ENCODE results near the gene DGKG.

The DGKG gene

DNA sequence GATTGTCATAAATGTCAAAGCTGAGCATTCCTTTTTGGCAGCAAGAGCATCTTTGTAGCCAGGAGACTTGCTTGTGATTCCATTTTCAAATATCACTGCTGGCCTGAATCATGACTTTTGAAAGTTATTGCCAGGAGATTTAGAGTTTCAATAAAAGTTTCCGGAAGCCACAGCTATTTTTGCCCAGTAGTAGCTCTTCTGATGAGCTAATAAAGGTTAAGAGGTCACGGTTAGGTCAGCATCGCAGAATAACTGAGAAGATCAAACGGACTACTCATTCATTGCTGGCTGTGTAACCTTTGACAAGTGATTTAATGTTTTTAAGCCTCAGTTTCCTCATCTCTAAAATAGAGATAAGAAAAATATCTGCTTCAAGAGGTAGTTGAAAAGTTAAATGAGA is 148.1 kb downstream of the DGKG start:
- H3K27ac ChIP-seq (ENCODE audit: low read depth, low read length): no peak overlapping the region
- no peaks in the 10 kb centered on the region for H3K27me3 ChIP-seq (ENCODE audit: control insufficient read depth in 1 of 2, insufficient read depth in 2 of 2, low read length in 2 of 2)
- peaks cover 13 to 18% of the 10 kb centered on the region in 2 donors for H3K4me1 ChIP-seq (ENCODE audit: control insufficient read depth in 1 of 2, insufficient read depth in 2 of 2, low read length in 2 of 2)
- H3K9ac ChIP-seq (ENCODE audit: low read depth in 1 of 2, low read length in 2 of 2): no peak overlapping the region
- no peak overlapping the region for H3K4me3 ChIP-seq (ENCODE audit: low read depth in 1 of 2, low read length in 2 of 2)
- H3K36me3 ChIP-seq (ENCODE audit: control insufficient read depth in 1 of 2, insufficient read depth in 2 of 2, low read length in 2 of 2): no peaks in the 10 kb centered on the region
- H3K9me3 ChIP-seq (ENCODE audit: control insufficient read depth in 1 of 2, low read length in 2 of 2): no peaks in the 10 kb centered on the region

DNA sequence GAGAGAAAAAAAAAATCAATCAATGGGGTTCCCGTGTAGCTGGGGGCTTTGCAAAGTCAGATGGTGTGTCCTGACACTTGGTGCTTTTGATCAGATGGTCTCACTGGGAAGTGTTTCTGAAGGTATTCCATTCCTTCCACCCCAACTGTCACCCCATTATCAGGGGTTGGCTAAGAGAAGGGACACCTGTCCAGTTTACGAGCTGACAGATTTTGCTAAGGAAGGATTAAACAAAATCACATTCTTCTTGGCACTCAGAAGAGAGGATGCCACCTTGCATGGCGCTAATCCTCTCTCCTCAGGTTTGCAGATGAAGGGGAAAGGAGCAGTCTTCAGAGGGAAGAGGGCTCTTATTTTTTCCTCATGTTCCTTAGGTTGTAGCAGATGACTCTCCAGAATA is 149.4 kb downstream of the DGKG start:
- Histone ChIP-seq H3K9me3 (ENCODE audit: control insufficient read depth in 1 of 2, low read length in 2 of 2) (no peaks in the 10 kb centered on the region), H3K27ac (ENCODE audit: low read depth, low read length) (no peak overlapping the region), H3K36me3 (ENCODE audit: control insufficient read depth in 1 of 2, insufficient read depth in 2 of 2, low read length in 2 of 2) (no peaks in the 10 kb centered on the region), H3K4me3 (ENCODE audit: low read depth in 1 of 2, low read length in 2 of 2) (no peak overlapping the region), H3K27me3 (ENCODE audit: control insufficient read depth in 1 of 2, insufficient read depth in 2 of 2, low read length in 2 of 2) (no peaks in the 10 kb centered on the region), H3K9ac (ENCODE audit: low read depth in 1 of 2, low read length in 2 of 2) (no peak overlapping the region), H3K4me1 (ENCODE audit: control insufficient read depth in 1 of 2, insufficient read depth in 2 of 2, low read length in 2 of 2) (peaks cover 13 to 18% of the 10 kb centered on the region in 2 donors)

DNA sequence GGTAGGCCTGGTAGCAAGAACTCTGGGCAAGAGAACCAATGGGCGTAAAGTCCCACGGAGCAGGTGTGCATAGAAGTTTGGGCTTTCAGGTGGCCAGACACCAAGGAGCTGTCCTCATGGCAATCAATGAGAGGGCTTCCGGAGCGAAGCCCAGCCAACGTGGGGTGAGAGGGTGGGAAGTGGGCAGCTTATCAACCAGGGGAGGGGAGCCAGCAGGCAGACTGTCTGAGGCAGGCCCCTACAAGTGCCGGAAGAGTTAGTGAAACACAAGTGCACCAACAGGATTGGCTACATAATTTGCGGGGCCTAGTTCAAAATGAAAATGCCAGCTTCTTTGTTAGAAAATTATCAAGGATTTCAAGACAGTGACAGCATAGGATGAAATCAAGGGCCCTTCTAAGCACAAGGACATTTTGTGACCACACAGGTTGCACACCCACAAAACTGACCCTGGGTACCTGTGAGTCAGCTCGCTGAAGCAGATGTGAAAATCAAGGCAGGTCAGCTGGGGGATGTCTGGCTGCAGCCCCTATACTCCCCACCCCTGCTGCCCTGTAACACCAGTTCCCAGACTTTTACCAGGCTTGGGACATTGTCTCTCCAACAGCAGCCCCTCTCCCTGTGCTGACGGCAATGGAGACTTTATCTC is 151.1 kb downstream of the DGKG start:
- Histone ChIP-seq H3K27ac (ENCODE audit: low read depth, low read length) (no peak overlapping the region), H3K4me1 (ENCODE audit: control insufficient read depth in 1 of 2, insufficient read depth in 2 of 2, low read length in 2 of 2) (peaks cover 13 to 18% of the 10 kb centered on the region in 2 donors), H3K36me3 (ENCODE audit: control insufficient read depth in 1 of 2, insufficient read depth in 2 of 2, low read length in 2 of 2) (no peaks in the 10 kb centered on the region)

DNA sequence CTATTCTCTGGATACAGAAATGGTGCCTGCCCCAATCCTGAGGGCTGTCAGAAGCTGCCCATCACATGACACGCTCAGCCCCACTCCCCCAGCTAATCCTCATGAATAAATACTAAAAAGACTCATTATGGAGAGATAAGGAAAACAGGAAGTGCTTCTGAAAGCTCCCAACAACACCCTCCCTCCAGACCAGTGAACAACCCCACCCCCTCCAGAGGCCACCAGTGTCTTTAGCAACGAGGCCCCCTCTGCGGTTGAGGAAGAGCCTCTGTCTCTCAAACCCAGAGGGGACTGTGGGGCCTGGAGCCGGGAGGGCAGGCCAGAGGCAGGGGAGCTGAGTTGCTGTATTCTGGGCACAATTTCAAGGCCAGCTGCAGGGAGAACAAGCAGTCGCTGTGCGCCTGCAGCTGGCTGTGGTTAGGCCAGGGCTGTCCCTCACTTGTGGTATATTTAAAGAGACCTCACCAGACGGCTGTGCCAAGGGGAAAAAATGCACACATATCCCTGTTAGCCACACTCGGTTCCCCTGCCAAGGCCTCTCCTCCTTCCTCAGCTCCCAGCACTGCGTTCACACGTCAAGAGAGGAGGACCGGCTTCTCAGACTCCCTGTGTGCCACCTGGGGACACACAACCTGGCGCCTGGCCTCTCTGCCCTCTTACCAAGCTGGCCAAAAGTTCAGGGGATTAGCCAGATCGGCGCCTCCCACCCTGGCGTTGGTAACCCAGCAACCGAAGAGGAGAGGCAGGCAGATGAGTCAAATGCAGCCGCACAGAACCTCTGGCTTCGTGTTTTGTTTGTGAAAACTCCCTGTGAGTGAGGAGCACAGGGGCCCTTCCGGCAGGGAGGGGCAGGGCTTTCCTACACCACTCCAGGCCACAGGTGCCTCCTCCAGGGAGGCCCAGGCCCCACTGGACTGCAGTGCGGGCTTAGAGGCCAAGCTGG is 152.0 kb downstream of the DGKG start:
- Histone ChIP-seq H3K27ac (ENCODE audit: low read depth, low read length) (peak overlapping the region; percentile 1), H3K9ac (ENCODE audit: low read depth in 1 of 2, low read length in 2 of 2) (peak overlapping the region in 1 of 2 donors; percentile 0), H3K9me3 (ENCODE audit: control insufficient read depth in 1 of 2, low read length in 2 of 2) (no peaks in the 10 kb centered on the region), H3K36me3 (ENCODE audit: control insufficient read depth in 1 of 2, insufficient read depth in 2 of 2, low read length in 2 of 2) (no peaks in the 10 kb centered on the region), H3K27me3 (ENCODE audit: control insufficient read depth in 1 of 2, insufficient read depth in 2 of 2, low read length in 2 of 2) (no peaks in the 10 kb centered on the region), H3K4me1 (ENCODE audit: control insufficient read depth in 1 of 2, insufficient read depth in 2 of 2, low read length in 2 of 2) (peaks cover 13 to 18% of the 10 kb centered on the region in 2 donors), H3K4me3 (ENCODE audit: low read depth in 1 of 2, low read length in 2 of 2) (no peak overlapping the region)

More for the DNA sequence above, 151.1 kb downstream of the DGKG start:
- H3K27me3 ChIP-seq (ENCODE audit: control insufficient read depth in 1 of 2, insufficient read depth in 2 of 2, low read length in 2 of 2): no peaks in the 10 kb centered on the region
- no peak overlapping the region for H3K9ac ChIP-seq (ENCODE audit: low read depth in 1 of 2, low read length in 2 of 2)
- no peak overlapping the region for H3K4me3 ChIP-seq (ENCODE audit: low read depth in 1 of 2, low read length in 2 of 2)
- H3K9me3 ChIP-seq (ENCODE audit: control insufficient read depth in 1 of 2, low read length in 2 of 2): no peaks in the 10 kb centered on the region

DNA sequence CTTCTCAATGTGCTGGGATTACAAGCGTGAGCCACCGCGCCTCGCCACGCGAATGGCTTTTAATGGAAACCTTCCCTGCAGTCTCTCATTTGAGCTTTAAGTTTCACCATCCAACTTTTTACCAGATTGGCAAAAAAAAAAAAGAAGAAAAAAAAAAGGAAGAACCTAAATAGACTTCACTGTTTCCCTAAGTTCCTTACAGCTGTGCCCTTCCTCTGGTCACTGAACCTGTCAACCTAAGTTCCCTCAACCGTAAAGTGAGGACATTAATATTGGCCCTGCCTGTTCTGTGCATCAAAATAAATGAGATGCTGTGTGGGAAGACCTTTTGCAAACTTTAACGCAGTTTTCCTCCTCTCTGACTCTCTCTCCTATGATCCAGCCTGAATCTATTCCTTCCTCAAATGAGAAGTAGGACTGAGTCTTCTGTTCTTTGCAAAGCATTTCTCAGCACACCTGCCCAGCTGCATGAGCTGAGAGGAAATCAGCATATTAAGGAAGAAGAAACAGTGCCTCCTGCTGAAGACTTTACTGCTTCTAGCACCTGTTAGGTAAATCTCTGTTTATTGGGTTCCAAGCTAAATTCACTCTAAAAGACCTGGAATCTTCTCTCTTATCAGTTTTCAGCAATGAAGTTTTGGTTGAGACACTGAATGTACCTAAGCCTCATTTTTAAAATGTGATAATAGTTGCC is 153.6 kb downstream of the DGKG start:
- no peaks in the 10 kb centered on the region for H3K36me3 ChIP-seq (ENCODE audit: control insufficient read depth in 1 of 2, insufficient read depth in 2 of 2, low read length in 2 of 2)
- no peaks in the 10 kb centered on the region for H3K9me3 ChIP-seq (ENCODE audit: control insufficient read depth in 1 of 2, low read length in 2 of 2)
- H3K9ac ChIP-seq (ENCODE audit: low read depth in 1 of 2, low read length in 2 of 2): no peak overlapping the region
- H3K4me3 ChIP-seq (ENCODE audit: low read depth in 1 of 2, low read length in 2 of 2): no peak overlapping the region
- H3K27ac ChIP-seq (ENCODE audit: low read depth, low read length): no peak overlapping the region
- peaks cover 13 to 18% of the 10 kb centered on the region in 2 donors for H3K4me1 ChIP-seq (ENCODE audit: control insufficient read depth in 1 of 2, insufficient read depth in 2 of 2, low read length in 2 of 2)
- H3K27me3 ChIP-seq (ENCODE audit: control insufficient read depth in 1 of 2, insufficient read depth in 2 of 2, low read length in 2 of 2): no peaks in the 10 kb centered on the region

DNA sequence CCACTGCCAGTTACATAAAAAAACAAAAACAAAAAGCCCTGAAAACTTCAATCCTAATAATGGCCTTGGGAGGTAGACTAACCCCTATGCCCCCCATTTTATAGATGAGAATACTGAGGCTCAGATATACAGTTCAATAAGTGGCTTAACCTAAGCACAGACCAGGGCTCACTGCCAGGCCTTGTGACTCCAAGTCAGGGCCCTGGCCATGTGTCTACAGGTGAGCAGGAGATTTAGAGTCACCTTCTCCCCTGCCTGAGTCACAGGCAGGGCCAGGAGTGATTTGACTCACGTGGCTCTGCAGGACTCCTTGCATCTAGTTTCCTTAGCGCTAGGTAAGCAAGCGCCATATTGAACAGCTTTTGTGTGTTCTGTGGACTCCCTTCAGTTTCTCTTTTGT is 154.5 kb downstream of the DGKG start:
- Histone ChIP-seq H3K9me3 (ENCODE audit: control insufficient read depth in 1 of 2, low read length in 2 of 2) (no peaks in the 10 kb centered on the region), H3K27ac (ENCODE audit: low read depth, low read length) (no peak overlapping the region), H3K27me3 (ENCODE audit: control insufficient read depth in 1 of 2, insufficient read depth in 2 of 2, low read length in 2 of 2) (no peaks in the 10 kb centered on the region), H3K4me1 (ENCODE audit: control insufficient read depth in 1 of 2, insufficient read depth in 2 of 2, low read length in 2 of 2) (peaks cover 13 to 18% of the 10 kb centered on the region in 2 donors), H3K9ac (ENCODE audit: low read depth in 1 of 2, low read length in 2 of 2) (no peak overlapping the region), H3K4me3 (ENCODE audit: low read depth in 1 of 2, low read length in 2 of 2) (no peak overlapping the region), H3K36me3 (ENCODE audit: control insufficient read depth in 1 of 2, insufficient read depth in 2 of 2, low read length in 2 of 2) (no peaks in the 10 kb centered on the region)

DNA sequence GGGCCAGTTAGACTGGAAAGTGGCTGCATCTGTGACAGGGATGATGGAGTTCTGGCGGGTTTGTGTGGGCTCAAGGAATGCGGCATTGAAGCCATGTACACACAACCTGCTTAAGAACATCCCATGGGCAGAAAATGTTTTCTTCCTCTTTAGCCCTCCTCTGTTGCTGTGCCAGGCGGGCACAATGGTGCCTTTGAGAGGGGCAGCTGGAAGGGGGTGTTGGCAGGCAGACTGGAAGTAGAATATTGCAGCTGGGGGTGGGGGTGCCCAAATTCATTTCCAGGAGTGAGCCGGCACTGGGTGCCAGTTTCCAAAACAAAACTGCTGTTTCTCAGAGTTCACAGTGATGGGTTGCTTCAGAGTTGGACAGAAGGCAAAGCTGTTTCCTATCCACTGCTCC is 161.3 kb downstream of the DGKG start:
- no peaks in the 10 kb centered on the region for H3K36me3 ChIP-seq (ENCODE audit: control insufficient read depth in 1 of 2, insufficient read depth in 2 of 2, low read length in 2 of 2)
- H3K9me3 ChIP-seq (ENCODE audit: control insufficient read depth in 1 of 2, low read length in 2 of 2): no peaks in the 10 kb centered on the region
- H3K27me3 ChIP-seq (ENCODE audit: control insufficient read depth in 1 of 2, insufficient read depth in 2 of 2, low read length in 2 of 2): no peaks in the 10 kb centered on the region
- no peak overlapping the region for H3K4me3 ChIP-seq (ENCODE audit: low read depth in 1 of 2, low read length in 2 of 2)
- no peak overlapping the region for H3K27ac ChIP-seq (ENCODE audit: low read depth, low read length)
- H3K9ac ChIP-seq (ENCODE audit: low read depth in 1 of 2, low read length in 2 of 2): no peak overlapping the region
- no peaks in the 10 kb centered on the region for H3K4me1 ChIP-seq (ENCODE audit: control insufficient read depth in 1 of 2, insufficient read depth in 2 of 2, low read length in 2 of 2)

DNA sequence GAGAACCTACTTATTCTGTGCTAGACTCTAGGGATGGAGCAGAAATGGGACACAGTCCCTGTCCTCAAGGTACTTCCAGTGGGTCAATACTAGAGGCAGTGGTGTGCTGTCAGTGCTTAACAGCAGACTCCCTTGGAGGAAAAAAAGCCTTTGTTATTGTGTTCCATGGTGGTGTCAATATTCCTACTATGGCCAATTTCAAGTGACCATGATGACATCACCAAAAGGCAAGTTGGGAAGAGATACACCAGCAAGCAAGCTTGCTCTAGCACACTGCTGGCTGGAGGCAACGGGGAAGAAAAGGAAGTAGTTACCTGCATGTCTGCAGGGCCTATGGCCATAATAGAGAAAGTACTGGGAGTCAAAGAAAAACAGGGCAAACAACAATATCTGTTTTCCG is 163.6 kb downstream of the DGKG start:
- H3K4me1 ChIP-seq (ENCODE audit: control insufficient read depth in 1 of 2, insufficient read depth in 2 of 2, low read length in 2 of 2): peaks cover 0 to 9% of the 10 kb centered on the region in 2 donors
- no peak overlapping the region for H3K4me3 ChIP-seq (ENCODE audit: low read depth in 1 of 2, low read length in 2 of 2)
- no peak overlapping the region for H3K27ac ChIP-seq (ENCODE audit: low read depth, low read length)
- H3K36me3 ChIP-seq (ENCODE audit: control insufficient read depth in 1 of 2, insufficient read depth in 2 of 2, low read length in 2 of 2): no peaks in the 10 kb centered on the region
- H3K9me3 ChIP-seq (ENCODE audit: control insufficient read depth in 1 of 2, low read length in 2 of 2): no peaks in the 10 kb centered on the region
- peaks cover 6 to 11% of the 10 kb centered on the region in 2 donors for H3K27me3 ChIP-seq (ENCODE audit: control insufficient read depth in 1 of 2, insufficient read depth in 2 of 2, low read length in 2 of 2)
- no peak overlapping the region for H3K9ac ChIP-seq (ENCODE audit: low read depth in 1 of 2, low read length in 2 of 2)

DNA sequence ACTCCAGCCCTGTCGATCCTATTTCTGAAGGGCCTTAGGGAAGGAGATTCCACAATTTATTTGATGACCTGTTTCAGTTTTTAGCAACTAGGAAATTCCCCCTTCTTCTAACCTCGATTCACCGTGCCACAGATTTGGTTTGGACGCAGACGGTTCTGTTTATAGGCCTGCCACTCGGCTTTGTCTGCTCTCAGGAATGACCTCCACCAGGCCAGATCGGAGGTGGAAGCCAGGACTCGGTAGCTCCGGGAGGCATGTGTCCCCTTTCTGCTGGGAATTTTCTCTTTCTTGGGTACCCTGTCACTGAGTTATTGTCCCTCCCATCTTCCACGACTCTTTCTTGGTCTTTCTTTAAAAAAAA is 167.6 kb downstream of the DGKG start:
- Histone ChIP-seq H3K4me3 (ENCODE audit: low read depth in 1 of 2, low read length in 2 of 2) (peak overlapping the region; percentile 45 to 57), H3K27me3 (ENCODE audit: control insufficient read depth in 1 of 2, insufficient read depth in 2 of 2, low read length in 2 of 2) (peaks cover 13 to 17% of the 10 kb centered on the region in 2 donors), H3K9me3 (ENCODE audit: control insufficient read depth in 1 of 2, low read length in 2 of 2) (no peaks in the 10 kb centered on the region), H3K27ac (ENCODE audit: low read depth, low read length) (no peak overlapping the region), H3K9ac (ENCODE audit: low read depth in 1 of 2, low read length in 2 of 2) (no peak overlapping the region), H3K4me1 (ENCODE audit: control insufficient read depth in 1 of 2, insufficient read depth in 2 of 2, low read length in 2 of 2) (peaks cover 0 to 11% of the 10 kb centered on the region in 2 donors), H3K36me3 (ENCODE audit: control insufficient read depth in 1 of 2, insufficient read depth in 2 of 2, low read length in 2 of 2) (no peaks in the 10 kb centered on the region)
